GM18505 (cell line): Measurements from ENCODE around the gene FERD3L.

Experiments used
- ATAC-seq: cut with Tn5 transposase; IDR thresholded peaks from one replicate; pipeline ENCODE4 v1.9.1; 2021; ENCODE audit not compliant: unreplicated experiment
- POLR2A ChIP-seq: IDR thresholded peaks from 4 replicates; pipeline ENCODE4 v1.6.1; 2011; ENCODE audit warnings: borderline replicate concordance; ENCODE audit not compliant: insufficient read depth, insufficient read length; ENCODE audit errors: extremely low read depth

The FERD3L gene

DNA sequence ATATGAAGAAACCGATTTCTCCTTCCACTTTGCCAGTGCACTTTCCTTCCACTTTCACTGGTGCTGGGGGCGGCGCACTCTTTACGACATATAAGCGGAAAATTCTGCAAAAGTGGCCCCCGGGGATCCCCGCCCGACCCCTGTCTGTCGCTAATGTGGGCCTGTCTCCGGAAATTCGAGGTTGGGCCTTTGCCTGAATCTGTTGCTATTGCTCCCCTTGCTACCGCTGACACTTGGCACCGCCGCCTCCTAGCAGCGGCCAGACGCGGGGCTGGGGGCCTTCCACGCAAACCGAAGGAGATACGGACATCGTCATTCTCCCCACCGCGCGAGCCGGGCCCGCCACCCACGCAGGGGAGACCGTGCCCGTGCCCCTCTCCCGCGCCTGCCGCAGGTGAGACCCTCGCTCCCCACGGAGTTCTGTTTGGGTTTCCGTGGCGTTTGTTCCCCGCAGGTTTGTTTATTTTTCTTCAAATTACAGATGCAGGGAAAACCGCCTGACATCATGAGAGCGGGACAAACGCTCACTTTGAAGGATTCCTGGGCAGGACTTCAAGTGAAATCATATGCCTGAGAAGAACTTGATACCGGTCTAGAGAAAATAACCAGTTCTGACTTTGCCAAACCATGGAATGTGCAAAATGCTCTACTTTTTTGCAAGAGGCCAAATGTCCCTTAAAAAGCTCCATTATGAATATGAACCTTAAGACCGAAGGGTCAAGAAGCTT lies 32.8 kb downstream of the FERD3L start:
- no peak for TF ChIP-seq POLR2A
- no peak for ATAC-seq

DNA sequence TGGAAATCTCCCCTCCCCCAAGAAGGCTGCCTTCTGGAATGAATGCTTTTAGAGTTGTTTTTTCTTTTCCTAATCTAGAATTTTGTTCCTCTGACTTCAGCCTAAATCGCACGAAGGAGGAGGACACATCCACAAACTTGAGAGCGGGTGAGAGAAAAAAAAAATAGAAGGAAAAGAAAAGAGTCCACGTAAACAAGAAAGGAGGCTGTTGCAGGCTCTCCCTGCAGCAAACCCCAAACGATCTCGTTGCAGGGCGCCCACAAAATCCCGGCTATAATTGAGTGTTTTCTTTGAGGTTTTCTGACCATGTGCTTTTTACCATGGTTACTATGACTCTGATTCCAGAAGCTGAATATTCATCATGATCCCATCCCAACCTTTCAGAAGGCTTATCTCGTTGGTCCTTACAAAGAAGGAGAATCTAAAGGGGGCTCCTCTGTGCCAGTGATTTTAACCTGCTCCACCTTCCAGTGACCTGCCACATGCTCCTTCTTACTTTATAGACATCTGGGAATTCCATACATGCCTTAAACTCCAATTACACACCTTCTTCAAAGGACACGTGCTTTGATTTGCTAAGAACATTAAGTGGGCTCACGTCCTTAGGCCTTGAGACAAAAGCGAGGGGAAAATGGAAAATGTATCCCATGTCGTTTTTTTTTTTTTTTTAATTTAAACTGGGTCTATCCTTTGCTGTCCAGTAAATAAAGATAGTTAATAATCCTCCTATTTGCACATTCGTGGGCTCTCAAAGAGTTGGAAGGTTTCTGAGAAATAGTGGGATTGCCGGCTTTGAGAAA lies 33.5 kb downstream of the FERD3L start:
- no peak for TF ChIP-seq POLR2A

DNA sequence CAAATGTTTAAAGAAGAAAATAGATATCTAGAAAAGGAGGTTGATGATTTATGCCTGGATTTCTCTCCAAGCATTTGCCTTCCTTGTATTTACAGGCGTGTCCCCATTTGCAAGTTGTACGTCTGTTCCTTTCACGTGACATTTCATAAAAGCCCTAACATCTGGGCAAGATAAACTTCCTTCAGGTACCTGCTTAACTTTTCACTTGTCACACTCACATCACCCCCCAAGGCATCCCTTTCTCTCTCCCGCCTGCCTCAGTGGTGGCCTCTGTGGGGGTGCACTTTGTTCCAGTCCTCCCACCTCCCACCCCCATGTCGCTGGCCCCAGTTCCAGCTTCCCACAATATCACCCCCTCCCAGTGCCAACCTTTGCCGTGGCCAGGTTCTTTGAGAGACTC lies 34.4 kb downstream of the FERD3L start:
- no peak for TF ChIP-seq POLR2A
- ATAC-seq: no peak

More for the DNA sequence above, 33.5 kb downstream of the FERD3L start:
- no peak for ATAC-seq

DNA sequence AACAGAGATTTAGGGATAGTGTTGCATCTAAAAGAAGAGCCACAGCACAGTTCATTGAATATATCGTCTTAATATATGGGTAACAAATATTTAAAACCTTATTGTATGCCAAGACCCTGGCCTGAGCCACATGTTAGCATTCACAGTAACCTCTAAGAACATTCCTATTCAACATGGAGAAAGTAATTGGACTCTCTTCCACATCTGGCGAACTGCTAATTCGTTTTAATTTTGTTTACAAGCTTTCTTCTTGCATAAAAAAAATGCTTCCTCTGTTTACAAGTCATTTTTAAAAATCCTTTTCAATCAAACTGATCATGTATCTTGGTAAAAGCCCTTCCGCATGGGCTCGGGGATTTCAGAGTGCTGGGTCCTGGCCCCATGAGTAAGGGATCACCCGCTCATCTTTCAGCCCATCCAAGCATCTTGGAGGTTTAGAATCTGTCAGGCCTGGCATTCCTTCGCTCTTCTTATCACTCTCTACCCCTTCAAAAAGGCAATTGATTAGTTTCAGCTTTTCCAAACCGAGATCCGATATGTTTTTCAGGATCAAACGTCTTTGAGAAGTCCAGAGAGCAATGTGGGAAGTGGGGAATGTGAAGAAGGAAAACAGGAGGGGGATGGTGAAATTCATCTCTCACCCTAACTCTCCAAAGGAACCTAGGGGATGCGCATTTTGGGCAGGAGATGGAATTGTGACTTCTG lies 35.0 kb downstream of the FERD3L start:
- ATAC-seq: no peak
- no peak for TF ChIP-seq POLR2A

DNA sequence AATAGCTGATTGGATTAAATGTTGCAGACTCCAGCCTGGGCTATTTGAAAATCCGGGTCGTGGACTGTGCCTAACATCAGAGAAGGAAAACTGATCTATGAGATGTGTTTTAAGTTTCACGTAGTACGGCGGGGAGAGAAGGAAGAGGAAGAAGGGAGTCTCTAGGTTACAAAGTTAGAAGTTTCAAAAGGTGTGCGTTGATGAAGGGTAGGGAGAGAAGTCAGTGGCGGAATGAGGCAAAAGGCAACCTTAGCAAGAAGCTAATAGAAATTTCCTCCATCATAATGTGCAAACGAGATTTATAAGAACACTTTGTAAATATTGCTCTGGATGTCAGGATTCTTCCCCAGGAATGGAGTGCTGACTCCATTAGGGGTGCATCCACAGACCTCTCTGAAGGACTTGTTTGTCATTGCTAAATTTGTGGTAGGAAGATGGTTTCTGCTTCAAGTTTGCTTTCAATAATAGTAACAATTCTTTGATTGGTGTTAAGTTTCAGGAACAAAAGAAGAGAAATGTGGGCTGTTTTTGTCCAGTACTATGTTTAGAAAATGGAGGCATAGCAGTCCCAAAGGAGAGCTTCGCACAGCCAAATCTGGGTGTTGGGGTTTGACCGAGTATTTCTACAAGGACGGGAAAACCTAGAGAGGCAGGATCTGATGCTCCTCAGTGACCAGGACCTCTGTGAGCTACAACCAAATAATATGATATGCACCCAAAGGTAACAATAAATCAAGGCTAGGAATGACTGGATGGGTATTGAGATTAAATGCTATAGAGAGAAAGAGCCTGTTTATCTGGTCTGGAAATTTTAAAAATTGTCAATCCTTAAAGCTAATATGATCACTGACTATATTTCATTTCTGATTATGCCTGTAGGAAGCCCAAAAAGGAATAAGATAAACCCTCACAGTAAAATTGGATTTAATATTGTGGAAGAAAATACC lies 35.9 kb downstream of the FERD3L start:
- ATAC-seq: no peak
- no peak for TF ChIP-seq POLR2A

DNA sequence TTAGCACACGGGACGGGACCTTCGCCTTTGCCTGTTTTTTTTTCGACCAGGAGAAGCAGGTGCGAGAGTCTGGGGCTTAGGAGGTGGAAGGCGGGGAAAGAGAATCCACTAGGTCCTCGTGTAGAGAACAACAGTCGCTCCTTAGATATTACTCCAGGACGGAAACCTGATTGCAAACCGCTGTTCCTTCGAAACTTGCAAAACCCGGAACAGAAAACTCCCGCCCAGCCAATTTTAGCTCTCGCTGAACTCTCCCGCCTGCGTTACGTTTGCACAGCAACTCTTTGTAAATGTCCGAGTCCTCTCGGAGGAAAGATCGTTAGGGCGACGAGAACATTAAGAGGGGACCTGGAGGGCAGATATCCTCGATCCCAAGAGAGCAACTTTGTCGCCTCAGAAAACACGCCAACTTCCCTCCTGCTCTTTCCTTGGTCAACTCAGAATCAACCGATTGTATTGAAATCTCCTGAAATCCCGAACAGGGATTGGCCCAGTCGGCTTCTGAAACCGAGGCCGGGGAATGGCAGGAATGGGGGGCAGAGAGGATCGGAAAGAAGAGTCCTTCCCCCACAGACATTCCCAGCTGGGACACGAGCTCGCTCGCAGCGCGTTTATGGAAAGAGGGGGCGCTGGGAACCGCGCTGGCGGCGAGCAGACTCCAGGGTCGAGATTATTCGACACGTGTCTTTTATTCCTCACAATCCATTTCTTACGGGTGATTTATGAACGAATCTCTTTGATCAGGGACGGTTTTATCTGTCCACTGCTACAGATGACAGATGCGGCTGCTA lies 37.7 kb downstream of the FERD3L start:
- no peak for TF ChIP-seq POLR2A
- no peak for ATAC-seq

DNA sequence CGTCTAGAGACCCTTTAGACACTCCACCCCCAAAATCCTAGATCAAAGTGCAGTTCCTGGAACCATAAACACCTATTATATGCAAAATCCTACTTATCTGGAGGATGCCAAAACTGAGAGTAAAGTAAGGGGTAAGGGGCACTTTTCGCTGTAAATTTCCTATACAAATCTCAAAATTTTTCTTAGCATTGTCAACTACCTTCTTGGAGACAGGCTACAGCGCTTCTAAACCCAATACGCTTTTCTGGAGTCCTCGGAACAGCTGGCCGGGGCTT lies 38.2 kb downstream of the FERD3L start:
- no peak for TF ChIP-seq POLR2A
- ATAC-seq: no peak

DNA sequence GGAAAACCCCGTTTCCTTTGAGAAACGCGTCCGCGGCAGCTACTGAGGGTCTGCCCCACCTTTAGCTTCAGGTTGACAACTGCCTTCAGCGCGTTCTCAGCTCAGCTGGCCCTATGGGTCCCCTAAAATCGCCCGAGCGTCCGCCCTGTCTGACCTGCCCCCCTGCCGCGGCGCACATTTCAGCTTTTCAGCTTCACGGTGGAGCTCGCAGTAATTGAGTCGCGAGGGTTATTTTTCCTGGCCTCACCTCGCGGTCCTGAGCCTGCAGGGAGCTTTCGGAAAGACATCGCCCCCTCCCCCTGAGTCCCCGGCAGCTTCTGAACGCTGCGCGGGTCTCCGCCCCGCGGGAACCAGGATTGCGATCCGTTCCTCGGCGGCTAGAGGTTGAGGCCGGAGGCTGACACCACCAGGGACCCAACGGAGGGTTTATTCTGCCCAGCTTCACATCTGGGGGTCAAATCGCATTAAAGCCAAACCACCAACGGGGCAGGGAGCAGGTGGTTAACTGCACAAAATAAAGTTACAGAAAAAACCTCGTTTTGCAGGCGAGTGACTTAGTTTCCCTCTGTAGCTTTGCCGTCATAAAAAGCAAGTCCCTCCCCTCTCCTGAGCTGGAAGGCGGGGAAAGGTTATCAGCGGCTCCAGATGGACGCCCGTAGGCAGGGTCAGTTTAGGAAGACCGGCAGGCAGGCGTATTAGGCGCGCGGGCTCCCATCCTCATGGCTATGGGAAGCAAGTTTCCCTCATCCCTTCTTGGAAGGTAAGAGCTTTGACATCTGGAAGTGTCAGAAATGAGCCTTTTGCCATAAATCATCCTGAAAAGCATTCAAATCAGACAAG lies 38.8 kb downstream of the FERD3L start:
- no peak for TF ChIP-seq POLR2A
- no peak for ATAC-seq

DNA sequence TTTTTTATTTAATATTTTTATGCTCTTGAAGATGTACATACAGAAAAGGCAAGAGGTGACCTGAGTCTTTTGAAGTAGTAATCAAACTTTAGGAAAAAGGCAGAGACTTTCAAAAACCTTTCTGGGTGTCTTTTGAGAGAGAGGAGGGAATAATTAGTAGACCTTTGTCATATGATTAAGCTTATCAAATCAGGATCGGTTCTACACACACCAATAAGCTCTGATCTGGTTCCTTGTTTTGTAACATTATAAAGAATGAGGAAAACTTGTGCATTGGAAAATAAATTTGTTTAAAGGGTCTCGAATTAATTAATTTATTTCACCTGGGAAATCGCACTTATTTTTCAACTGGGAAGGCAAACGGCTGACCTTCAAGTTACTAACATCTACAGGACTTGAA lies 39.7 kb downstream of the FERD3L start:
- ATAC-seq: no peak
- TF ChIP-seq POLR2A: no peak

DNA sequence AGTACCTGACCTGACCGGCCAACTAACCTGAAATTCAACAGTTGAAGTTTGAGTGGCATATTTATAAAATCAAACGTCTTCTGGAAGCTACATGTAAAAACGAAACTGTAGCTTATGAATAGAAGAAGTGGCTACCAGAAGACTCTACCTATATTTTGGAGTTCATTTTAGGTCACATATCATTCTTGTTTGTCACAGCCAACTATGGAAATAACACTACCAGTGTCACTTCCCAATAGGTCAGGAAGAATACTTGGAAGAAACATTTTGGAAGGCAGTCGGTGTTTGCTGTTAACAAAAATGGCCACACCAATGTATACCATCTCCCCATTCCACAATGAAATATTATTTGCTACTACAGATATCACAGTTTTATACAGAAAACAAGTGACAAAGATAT lies 40.4 kb downstream of the FERD3L start:
- TF ChIP-seq POLR2A: no peak
- no peak for ATAC-seq

DNA sequence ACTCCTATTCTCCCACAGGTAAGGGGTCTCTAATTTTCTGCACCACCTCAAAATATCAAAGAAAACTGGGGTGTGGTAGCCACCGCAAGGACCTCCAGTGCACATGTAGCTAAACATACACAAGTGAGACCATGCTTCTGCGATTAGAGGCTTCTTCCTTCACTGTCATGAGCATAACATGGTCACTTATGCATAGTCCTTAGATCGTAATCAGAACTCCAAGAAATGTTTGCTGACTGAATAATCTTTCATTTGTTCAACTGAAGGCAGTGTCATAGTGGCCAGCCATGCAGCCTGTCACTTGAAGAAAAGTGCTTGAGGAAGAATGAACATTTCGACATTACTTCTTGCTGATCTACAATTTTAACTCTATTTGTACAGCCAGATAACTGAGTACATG lies 42.3 kb downstream of the FERD3L start:
- no peak for ATAC-seq
- no peak for TF ChIP-seq POLR2A

DNA sequence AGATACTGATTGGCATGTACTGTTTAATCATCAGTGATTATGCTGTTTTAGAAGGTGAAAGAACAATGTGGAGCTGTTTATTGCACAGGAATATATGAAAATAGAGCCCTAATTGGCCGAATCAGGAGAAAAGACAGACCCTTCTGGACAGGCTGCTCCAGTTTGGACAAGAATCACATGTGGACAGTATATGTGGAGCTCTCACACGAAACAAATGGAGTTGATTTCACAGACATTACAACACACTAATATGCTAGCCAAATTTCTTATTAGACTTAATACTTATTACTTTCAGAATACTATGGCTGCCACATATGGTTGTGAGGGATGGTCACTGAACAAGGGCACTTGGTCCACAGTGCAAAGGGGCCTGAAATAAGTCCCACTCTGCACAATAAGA lies 43.3 kb downstream of the FERD3L start:
- no peak for TF ChIP-seq POLR2A
- ATAC-seq: no peak

DNA sequence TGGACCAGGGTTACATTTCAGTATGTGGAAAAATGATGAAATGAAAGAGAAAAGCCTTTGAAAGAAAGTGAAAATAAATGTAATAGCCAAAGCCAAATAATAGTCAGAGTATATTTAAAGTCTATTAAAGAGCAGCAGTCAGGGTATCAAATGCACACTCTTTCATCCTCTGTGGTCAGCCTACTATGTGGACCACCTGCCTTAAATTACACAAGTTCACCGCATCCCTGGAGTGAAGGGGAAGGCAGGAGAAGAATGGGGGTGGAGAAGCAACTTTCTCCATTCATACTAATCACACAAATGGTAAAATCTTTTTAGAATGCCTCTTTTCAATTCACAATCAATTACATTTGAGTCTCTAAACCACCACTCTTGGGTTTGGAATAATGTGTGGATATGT lies 43.7 kb downstream of the FERD3L start:
- no peak for TF ChIP-seq POLR2A
- ATAC-seq: no peak
